Measurements from ENCODE around the gene MTERF4.
A peak's percentile ranks its signal among the peaks of the same experiment; 100 is the strongest.

MTERF4 gene, protein sequence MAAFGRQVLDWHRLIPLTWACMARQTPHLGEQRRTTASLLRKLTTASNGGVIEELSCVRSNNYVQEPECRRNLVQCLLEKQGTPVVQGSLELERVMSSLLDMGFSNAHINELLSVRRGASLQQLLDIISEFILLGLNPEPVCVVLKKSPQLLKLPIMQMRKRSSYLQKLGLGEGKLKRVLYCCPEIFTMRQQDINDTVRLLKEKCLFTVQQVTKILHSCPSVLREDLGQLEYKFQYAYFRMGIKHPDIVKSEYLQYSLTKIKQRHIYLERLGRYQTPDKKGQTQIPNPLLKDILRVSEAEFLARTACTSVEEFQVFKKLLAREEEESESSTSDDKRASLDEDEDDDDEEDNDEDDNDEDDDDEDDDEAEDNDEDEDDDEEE

DNA sequence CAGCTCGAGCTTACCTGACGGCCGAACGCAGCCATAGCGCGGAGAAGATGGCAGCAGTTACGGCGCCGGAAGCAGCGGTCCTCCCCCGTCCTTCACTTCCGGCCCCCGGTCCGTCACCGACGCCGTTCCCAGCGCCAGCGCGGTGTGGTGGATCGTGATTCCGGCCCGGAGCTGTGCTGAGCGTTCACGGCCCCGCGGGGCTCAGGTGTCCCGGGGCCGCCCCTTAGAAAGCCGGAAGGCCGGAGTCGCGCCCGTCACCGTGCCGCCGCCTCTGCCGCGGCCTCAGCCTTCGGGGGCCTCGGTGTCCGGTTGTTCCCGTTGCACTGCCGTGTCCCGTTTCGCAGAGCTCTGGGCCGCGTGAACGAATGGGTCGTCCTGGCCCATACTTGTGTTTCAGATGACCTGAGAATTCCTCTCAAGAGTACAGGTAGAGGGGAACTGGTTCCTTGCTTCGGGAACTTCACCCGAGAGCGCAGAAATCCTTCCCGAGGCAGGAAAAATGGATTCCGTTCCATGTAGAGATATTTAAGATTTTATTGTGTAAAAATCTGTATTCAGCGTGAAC lies at the start of gene MTERF4:
MTERF4 (minus strand) TSS at position 49 of the 565 bp plus-strand sequence; CDS start at position 35, 14 bp downstream.
- TF ChIP-seq, protein P1, sequence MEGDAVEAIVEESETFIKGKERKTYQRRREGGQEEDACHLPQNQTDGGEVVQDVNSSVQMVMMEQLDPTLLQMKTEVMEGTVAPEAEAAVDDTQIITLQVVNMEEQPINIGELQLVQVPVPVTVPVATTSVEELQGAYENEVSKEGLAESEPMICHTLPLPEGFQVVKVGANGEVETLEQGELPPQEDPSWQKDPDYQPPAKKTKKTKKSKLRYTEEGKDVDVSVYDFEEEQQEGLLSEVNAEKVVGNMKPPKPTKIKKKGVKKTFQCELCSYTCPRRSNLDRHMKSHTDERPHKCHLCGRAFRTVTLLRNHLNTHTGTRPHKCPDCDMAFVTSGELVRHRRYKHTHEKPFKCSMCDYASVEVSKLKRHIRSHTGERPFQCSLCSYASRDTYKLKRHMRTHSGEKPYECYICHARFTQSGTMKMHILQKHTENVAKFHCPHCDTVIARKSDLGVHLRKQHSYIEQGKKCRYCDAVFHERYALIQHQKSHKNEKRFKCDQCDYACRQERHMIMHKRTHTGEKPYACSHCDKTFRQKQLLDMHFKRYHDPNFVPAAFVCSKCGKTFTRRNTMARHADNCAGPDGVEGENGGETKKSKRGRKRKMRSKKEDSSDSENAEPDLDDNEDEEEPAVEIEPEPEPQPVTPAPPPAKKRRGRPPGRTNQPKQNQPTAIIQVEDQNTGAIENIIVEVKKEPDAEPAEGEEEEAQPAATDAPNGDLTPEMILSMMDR (IDR thresholded peaks at IDR 0.05; ENCODE audit: low read depth, low read length, missing control alignments) = no peak
- peak; percentile 49 for DNase-seq (ENCODE audit: extremely low read depth, low read depth)
- H3K4me3 ChIP-seq (replicated peaks; ENCODE audit: low read depth, low read length) = peak within 1 kb of the TSS; percentile 72

DNA sequence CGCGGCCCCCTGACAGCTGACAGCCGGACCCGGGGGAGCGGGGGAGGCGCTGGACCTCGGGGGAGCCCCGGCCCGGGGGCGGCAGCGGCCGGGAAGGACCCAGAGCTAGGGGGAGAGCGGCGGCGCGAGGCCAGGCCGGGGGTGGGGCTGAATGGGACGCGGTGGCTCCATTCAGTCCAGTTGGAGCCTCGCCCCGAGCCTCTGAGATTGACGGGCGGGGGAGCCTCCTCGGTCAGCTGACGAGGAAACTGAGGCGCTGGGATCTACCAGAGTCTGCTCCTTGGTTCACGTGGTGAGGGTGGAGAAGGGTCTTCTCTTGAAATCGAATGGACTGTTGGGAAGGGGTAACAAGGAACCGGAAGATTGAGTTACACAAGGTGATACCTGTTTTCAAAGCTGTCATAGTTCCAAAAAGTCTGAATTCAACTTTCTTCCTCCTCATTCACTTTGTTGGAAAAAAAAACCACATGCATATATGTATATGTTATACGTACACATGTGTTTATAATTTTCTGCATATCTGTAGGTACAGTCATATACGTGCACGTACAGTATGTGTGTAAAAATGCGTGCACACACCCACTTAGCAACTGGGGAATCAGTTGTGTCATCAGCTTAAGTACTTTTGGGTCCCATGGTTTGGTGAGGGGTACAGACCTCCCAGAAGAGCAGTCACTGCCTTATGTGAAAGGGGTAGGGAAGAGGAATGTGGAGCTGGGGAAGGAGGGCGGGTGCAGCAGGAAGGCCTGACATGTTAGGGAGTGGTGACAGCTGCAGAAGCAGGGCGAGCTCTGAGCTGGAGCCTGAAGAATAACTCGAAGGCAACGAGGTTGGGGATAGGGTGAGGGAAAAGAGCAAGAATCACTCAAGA lies 48.8 kb upstream of the MTERF4 start:
- peak overlapping the region; percentile 87 for H3K4me3 ChIP-seq (replicated peaks; ENCODE audit: low read depth, low read length)
- TF ChIP-seq, protein P1 (IDR thresholded peaks at IDR 0.05; ENCODE audit: low read depth, low read length, missing control alignments) = no peak
- DNase-seq (ENCODE audit: extremely low read depth, low read depth) = no peak

DNA sequence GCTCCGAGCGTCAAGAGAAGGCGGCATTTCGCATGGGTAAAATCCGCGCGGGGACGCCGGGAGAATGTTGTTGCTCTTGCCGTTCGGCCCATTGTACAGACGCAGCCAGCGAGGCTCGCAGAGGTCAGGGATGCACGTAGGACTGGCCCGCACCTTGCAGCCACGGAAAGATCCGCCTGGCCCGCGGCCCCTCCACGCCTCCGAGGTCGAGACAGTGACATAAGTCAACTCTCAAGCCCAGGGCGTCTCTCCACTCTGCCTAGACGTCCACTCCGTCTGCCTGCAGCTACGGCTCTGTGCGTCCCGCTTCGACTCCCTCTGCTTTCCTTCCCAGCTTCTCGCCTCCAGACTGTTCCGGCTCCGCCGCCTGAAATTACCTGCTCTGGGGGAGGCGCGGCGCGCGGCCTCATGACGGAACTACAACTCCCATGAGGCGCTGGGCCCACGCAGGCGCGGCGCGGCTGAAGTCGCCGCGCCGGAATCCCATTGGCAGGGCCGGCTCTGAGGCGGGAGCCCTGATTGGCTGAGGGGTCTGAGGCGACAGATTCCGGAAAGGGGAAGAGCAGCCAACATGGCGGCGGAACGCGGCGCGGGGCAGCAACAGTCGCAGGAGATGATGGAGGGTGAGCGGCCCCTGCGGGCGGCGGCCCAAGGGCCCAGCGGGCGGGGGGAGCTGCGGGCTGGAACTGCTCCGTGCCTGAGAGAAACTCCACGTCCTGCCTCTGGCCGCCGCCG lies 48.0 kb upstream of the MTERF4 start, which contains the start of gene PPP1R7:
PPP1R7 (plus strand) TSS at position 543 of the 735 bp plus-strand sequence; CDS start at position 572, 29 bp downstream.
- TF ChIP-seq, protein P1 (IDR thresholded peaks at IDR 0.05; ENCODE audit: low read depth, low read length, missing control alignments) = no peak
- peak within 1 kb of the TSS; percentile 87 for H3K4me3 ChIP-seq (replicated peaks; ENCODE audit: low read depth, low read length)
- peak; percentile 68 for DNase-seq (ENCODE audit: extremely low read depth, low read depth)

DNA sequence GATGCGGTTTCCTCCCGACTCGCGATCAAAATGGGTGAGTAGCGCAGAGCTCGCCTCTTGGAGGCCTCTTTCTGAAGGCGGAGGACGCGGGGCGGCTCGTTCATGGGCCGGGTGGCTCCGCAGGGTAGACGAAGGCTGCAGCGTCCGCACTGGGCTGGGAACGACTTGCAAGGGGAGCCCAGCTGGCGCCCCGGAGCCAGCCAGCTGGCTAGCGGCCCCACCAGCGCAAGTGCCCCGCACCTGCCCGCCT lies 47.5 kb upstream of the MTERF4 start:
- TF ChIP-seq, protein P1 (IDR thresholded peaks at IDR 0.05; ENCODE audit: low read depth, low read length, missing control alignments) = no peak
- no peak for DNase-seq (ENCODE audit: extremely low read depth, low read depth)
- peak overlapping the region; percentile 87 for H3K4me3 ChIP-seq (replicated peaks; ENCODE audit: low read depth, low read length)

DNA sequence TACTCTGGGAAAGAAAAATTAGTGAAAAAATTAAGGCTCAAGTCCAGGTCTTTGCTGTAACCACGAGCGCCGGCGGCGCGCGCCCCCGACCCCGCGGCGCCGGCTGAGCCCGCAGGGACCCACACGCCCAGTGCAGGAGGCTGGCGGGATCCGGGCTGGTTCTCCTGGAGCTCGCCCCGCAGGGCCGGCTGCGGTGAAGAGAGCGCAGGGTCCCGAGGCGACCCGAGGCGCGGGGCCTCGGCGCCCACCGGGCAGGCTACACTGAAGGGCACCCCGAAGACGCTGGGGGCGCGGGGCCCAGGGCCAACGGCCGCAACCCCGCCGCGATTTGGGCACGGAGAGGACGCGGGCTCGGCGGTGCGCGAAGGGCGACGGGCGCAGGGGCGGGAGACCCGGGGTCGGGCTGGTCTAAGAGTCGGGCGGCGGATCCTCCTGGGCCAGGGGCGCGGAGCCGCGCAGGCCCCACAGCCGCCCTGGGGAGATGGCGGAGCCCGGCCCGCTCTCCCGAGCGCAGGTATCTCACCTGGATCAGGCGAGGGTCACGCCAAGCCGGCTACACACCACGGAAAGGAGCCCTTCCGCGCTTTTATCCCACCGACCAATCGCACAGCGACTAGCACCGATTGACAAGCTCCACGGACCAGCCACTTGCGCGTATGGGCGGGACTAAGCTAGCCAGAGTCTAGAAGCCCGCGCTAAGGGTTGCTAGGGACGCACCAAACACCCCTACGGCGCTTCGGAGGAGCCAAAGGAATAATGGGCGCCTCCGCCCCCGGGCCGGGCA lies 47.0 kb upstream of the MTERF4 start, which contains the start of gene PASK:
PASK (minus strand) TSS at position 582 of the 784 bp plus-strand sequence. CDS start 6,440 bp downstream, outside the sequence.
- TF ChIP-seq, protein P1 (IDR thresholded peaks at IDR 0.05; ENCODE audit: low read depth, low read length, missing control alignments) = no peak
- DNase-seq (ENCODE audit: extremely low read depth, low read depth) = peak; percentile 86
- peak within 1 kb of the TSS; percentile 87 for H3K4me3 ChIP-seq (replicated peaks; ENCODE audit: low read depth, low read length)
